C4-2B (cell line): ENCODE data around the gene BTG3.

ENCODE experiments used
- CTCF ChIP-seq: fragments of 450-650 bp; conservative IDR thresholded peaks from 2 replicates; pipeline ENCODE4 v1.5.1; 2017; ENCODE audit warnings: mild to moderate bottlenecking
- ZFX ChIP-seq: fragments of 450-650 bp; IDR thresholded peaks from 2 replicates; pipeline ENCODE4 v1.6.1; 2017

- TF ChIP-seq CTCF = no peak
- TF ChIP-seq ZFX = no peak
Measured at GRCh38 chr21:17590430-17590829, 22.3 kb downstream of the BTG3 start.
